Hematopoietic multipotent progenitor cell treated with erythropoietin and hydrocortisone succinate and interleukin-3 and kit ligand, for 8 days (in vitro differentiated cells): ENCODE measurements around the gene POFUT1.
"Not testable (repeated sequence)": the region's sequence is repeated elsewhere in the genome, so short reads cannot be mapped to it uniquely, and the experiment has no call there.

Source experiments
- DNase-seq: peaks from one replicate; pipeline ENCODE4 v3.0.0-alpha.2; 2015

POFUT1 gene

GRCh38 chr20:32189691-32190615 lies 17.7 kb upstream of the POFUT1 start:
- DNase-seq, result no peak

GRCh38 chr20:32190616-32191415 lies 16.9 kb upstream of the POFUT1 start:
- no peak for DNase-seq

GRCh38 chr20:32191422-32191821 lies 16.3 kb upstream of the POFUT1 start:
- no peak for DNase-seq

- no peak for DNase-seq
These were observed 15.8 kb upstream of the POFUT1 start for GRCh38 chr20:32191873-32192272.

- DNase-seq, result no peak
These were observed 15.0 kb upstream of the POFUT1 start for GRCh38 chr20:32192698-32193097.

- DNase-seq, result not testable (repeated sequence)
These were observed 14.3 kb upstream of the POFUT1 start for GRCh38 chr20:32193336-32193735.

GRCh38 chr20:32193996-32194395 lies 13.7 kb upstream of the POFUT1 start:
- no peak for DNase-seq

GRCh38 chr20:32195581-32195980 lies 12.1 kb upstream of the POFUT1 start:
- DNase-seq, result no peak

- not testable (repeated sequence) for DNase-seq
These were observed 11.1 kb upstream of the POFUT1 start for GRCh38 chr20:32196613-32197012.

- DNase-seq, result not testable (repeated sequence)
These were observed 10.5 kb upstream of the POFUT1 start for GRCh38 chr20:32197136-32197535.

GRCh38 chr20:32199006-32199405 lies 8.7 kb upstream of the POFUT1 start:
- DNase-seq, result no peak

GRCh38 chr20:32201296-32201976 lies 6.2 kb upstream of the POFUT1 start:
- DNase-seq, result no peak

- DNase-seq, result no peak
These were observed 5.7 kb upstream of the POFUT1 start for GRCh38 chr20:32201977-32202363.

GRCh38 chr20:32203356-32204204 lies 4.1 kb upstream of the POFUT1 start:
- DNase-seq, result no peak

GRCh38 chr20:32204205-32205109 lies 3.2 kb upstream of the POFUT1 start:
- DNase-seq, result no peak

- DNase-seq, result no peak
These were observed 2.4 kb upstream of the POFUT1 start for GRCh38 chr20:32205110-32205842.

- no peak for DNase-seq
These were observed 1.6 kb upstream of the POFUT1 start for GRCh38 chr20:32205843-32206759.

- DNase-seq, result peak; percentile 77
These were observed 687 bp upstream of the POFUT1 start for GRCh38 chr20:32206760-32207625.
